ENCODE data around the gene MBLAC1.

DNA sequence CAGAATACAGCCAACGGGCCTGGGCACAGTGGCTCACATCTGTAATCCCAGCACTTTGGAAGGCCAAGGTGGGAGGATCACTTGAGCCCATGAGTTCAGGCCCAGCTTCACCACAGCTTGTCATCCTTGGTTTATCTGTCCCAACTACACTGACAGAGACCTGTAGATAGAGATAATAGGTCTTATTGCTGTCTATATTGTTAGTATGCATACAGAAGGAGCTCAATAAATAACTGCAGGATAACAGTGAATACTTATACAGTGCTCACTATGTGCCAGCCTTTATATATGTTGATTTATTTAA lies 6.1 kb upstream of the MBLAC1 start:
- no peak for TF ChIP-seq POLR2A (IDR thresholded peaks at IDR 0.05)
- TF ChIP-seq, protein P1, sequence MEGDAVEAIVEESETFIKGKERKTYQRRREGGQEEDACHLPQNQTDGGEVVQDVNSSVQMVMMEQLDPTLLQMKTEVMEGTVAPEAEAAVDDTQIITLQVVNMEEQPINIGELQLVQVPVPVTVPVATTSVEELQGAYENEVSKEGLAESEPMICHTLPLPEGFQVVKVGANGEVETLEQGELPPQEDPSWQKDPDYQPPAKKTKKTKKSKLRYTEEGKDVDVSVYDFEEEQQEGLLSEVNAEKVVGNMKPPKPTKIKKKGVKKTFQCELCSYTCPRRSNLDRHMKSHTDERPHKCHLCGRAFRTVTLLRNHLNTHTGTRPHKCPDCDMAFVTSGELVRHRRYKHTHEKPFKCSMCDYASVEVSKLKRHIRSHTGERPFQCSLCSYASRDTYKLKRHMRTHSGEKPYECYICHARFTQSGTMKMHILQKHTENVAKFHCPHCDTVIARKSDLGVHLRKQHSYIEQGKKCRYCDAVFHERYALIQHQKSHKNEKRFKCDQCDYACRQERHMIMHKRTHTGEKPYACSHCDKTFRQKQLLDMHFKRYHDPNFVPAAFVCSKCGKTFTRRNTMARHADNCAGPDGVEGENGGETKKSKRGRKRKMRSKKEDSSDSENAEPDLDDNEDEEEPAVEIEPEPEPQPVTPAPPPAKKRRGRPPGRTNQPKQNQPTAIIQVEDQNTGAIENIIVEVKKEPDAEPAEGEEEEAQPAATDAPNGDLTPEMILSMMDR (IDR thresholded peaks at IDR 0.05 in 4 of 5, conservative IDR thresholded peaks at IDR 0.05 in 1 of 5): no peak
